ES-I3 (cell line): ENCODE data around the gene ATP1A3.
"Not testable (repeated sequence)": the region's sequence is repeated elsewhere in the genome, so short reads cannot be mapped to it uniquely, and the experiment has no call there.

Experiments
- H3K36me3 ChIP-seq: 2 replicates; pipeline ENCODE4 v1.6.1; 2013; ENCODE audit warnings: mild to moderate bottlenecking, low read length, control low read depth, moderate library complexity; ENCODE audit not compliant: insufficient read depth
- H3K4me1 ChIP-seq: 2 replicates; pipeline ENCODE4 v1.6.1; 2013; ENCODE audit warnings: mild to moderate bottlenecking, control low read depth, low read length; ENCODE audit not compliant: insufficient read depth
- H3K9ac ChIP-seq: 2 replicates; pipeline ENCODE4 v1.6.1; 2013; ENCODE audit warnings: low read depth, mild to moderate bottlenecking, low read length, moderate library complexity
- H3K9me3 ChIP-seq: 2 replicates; pipeline ENCODE4 v1.6.1; 2013; ENCODE audit warnings: mild to moderate bottlenecking, low read length, moderate library complexity; ENCODE audit not compliant: control insufficient read depth, insufficient read depth

The ATP1A3 gene

DNA sequence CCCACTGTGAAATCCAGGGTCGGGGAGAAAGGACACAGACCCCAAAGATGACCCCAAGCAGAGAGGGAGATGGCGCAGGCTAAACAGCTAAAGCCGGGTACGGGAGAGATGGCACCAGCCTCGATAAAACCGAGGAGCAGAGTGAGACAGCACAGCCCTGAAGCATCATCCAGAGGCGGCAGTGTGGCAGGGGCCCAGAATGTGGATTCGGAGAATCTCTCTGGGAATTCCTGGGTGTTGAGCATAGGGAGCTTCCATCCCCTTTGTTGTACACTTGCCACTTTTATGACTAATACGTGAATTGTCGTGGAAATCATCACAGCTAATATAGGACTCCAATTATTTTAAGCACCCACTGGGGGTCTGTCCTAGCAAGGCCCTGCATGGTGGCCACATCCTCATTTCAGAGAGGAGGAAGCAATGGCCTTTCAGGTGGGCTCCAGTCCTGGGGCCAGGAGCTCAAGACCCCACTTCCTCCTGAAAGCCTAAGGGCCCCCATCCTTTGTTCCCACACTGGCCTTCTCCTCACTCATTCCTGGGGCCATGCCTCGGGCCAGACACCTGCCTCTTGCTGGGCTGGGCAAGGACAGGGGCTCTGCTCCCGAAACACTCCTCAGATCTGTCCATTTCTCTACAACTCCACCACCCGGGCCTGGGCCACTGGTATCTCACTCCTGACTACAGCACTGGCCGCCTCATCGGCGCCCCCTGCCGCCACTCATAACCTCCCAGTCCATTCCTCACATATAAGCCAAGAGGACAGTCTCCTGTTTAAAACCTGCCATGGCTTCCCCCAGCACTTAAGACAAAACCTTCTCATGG is 29.3 kb upstream of the ATP1A3 start:
- Histone ChIP-seq H3K9ac (no peak overlapping the region), H3K4me1 (no peaks in the 10 kb centered on the region), H3K36me3 (no peaks in the 10 kb centered on the region; the same call in 1 of the 2 replicates), H3K9me3 (no peaks in the 10 kb centered on the region)

GRCh38 chr19:42022616-42023015 is 28.6 kb upstream of the ATP1A3 start:
- H3K36me3 ChIP-seq: no peaks in the 10 kb centered on the region; the same call in 1 of the 2 replicates

DNA sequence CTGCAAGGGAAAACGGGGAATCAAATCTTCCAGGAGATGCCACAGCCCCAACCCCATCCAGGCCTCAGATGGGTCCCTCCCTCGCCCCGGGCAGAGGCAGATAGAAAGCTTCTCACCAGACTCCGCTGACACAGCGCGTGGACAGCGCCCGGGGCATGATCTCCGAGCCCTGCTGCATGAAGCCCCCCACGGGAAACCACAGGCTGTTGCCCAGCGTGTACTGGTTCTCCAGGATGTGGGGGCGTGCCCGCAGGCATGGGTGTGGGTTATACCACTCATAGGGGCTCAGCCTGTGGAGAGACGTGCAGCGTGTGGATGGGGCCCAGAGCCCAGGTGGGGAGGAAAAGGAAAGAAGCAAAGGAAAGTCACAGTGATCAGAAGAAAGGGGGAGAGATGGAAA is 27.2 kb upstream of the ATP1A3 start:
- Histone ChIP-seq H3K36me3 (no peaks in the 10 kb centered on the region; the same call in 1 of the 2 replicates), H3K9ac (no peak overlapping the region), H3K9me3 (no peaks in the 10 kb centered on the region), H3K4me1 (no peaks in the 10 kb centered on the region)

More at GRCh38 chr19:42022616-42023015, 28.6 kb upstream of the ATP1A3 start:
- H3K9me3 ChIP-seq: no peaks in the 10 kb centered on the region
- no peak overlapping the region for H3K9ac ChIP-seq
- no peaks in the 10 kb centered on the region for H3K4me1 ChIP-seq

DNA sequence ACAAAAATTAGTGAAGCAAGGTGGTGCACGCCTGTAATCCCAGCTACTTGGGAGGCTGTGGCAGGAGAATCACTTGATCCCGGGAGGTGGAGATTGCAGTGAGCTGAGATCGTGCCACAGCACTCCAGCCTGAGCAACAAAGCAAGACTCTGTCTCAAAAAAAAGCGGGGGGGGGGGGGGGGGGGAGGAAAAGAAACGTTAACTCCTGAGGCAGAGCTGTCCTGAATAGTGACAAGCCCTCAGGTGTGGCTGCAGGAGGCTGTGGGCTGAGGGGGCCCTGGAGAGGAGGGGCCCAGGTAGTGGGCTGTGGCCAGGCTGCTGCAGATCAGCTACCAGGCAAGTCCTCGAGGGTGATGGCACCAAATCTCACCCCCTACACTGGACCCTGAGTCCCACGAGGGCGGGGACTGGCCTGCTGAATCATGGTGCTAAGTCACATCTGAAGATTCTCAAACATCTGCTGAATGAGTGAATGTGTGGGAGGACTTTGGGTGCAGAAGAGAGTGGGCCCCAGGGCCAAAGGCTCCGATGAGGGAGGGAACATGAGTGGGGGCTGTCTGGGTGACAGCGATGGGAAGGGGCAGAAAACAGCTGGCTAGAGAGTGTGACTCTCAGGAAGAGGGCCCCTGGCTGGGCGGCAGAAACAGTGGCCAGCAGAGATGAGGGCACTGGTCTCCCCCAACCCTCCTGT is 24.6 kb upstream of the ATP1A3 start:
- Histone ChIP-seq H3K4me1 (no peaks in the 10 kb centered on the region), H3K9ac (no peak overlapping the region), H3K9me3 (no peaks in the 10 kb centered on the region), H3K36me3 (no peaks in the 10 kb centered on the region; the same call in 1 of the 2 replicates)

GRCh38 chr19:42017040-42017439 is 23.0 kb upstream of the ATP1A3 start:
- Histone ChIP-seq H3K9me3 (no peaks in the 10 kb centered on the region), H3K9ac (no peak overlapping the region), H3K36me3 (no peaks in the 10 kb centered on the region; the same call in 1 of the 2 replicates), H3K4me1 (no peaks in the 10 kb centered on the region)

DNA sequence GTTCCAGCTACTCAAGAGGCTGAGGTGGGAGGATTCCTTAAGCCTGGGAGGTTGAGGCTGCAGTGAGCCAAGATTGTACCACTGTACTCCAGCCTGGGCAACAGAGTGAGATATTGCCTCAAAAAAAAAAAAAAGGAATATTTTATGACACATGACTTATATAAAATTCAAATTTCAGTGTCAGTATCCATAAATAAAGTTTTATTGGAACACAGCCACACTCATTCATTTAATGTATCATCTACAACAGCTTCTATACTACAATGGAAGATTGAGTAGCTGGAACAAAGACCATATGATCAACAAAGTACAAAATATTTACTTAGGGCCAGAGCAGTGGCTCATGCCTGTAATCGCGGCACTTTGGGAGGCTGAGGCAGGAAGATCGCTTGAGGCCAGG is 18.7 kb upstream of the ATP1A3 start:
- not testable (repeated sequence) for H3K9me3 ChIP-seq, H3K9ac ChIP-seq, H3K36me3 ChIP-seq, H3K4me1 ChIP-seq

DNA sequence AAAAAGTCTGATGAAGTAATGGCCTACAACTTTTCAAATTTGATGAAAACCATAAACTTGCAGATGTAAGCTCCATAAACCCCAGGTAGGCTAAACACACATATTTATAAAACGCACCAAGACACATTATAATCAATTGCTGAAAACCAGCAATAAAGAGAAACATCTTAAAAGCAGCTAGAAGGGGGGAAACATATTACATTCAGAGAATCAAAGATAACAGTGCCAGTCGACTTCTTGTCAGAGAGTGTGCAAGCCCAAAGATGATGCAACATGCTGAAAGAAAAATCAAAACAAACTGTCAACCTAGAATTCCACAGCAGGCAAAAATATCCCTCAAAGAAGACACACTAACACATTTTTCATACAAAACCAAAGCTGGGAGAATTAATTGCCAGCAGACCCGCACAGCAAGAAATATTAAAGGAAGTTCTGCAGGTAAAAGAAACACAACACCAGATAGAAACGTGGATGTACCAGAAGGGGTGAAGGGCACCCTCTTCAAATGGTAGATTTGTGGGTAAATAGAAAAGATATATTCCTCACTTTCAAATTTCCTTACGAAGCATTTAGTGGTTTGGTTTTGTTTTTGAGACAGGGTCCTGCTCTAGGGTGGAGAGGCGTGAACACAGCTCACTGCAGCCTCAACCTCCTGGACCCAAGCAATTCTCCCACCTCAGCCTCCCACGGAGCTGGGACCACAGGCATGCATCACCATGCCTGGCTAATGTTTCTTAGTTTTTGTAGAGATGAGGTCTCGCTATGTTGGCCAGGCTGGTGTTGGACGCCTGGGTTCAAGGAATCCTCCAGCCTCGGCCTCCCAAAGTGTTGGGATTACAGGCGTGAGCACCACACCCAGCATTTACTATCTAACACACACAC is 16.5 kb upstream of the ATP1A3 start:
- no peaks in the 10 kb centered on the region for H3K9me3 ChIP-seq
- H3K9ac ChIP-seq: no peak overlapping the region
- no peaks in the 10 kb centered on the region for H3K36me3 ChIP-seq
- no peaks in the 10 kb centered on the region for H3K4me1 ChIP-seq

- H3K9me3 ChIP-seq: no peaks in the 10 kb centered on the region
- no peaks in the 10 kb centered on the region for H3K4me1 ChIP-seq
- no peaks in the 10 kb centered on the region; the same call in 1 of the 2 replicates for H3K36me3 ChIP-seq
- H3K9ac ChIP-seq: no peak overlapping the region
These were observed 12.5 kb upstream of the ATP1A3 start for GRCh38 chr19:42006569-42006968.

DNA sequence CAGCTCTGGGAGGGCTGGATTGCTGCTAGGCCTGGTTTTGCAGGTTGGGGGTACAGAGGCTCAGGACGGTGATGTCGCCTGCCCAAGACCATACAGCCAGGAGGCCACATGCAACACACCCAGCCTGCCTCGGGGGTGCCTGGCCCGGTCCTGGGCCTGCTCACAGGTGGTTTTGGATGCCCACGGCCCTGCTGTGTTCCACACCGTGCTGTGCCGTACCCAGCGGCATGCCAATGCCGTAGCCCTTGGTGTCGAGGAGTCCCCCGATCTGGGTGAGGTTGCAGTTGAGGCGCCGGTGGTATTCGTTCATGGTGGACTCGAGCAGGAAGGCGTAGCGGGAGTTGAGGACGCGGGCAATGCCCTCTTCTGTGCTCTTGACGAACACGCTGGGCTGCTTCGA is 11.5 kb upstream of the ATP1A3 start:
- Histone ChIP-seq H3K9ac (no peak overlapping the region), H3K9me3 (no peaks in the 10 kb centered on the region), H3K36me3 (no peaks in the 10 kb centered on the region; the same call in 1 of the 2 replicates), H3K4me1 (no peaks in the 10 kb centered on the region)

DNA sequence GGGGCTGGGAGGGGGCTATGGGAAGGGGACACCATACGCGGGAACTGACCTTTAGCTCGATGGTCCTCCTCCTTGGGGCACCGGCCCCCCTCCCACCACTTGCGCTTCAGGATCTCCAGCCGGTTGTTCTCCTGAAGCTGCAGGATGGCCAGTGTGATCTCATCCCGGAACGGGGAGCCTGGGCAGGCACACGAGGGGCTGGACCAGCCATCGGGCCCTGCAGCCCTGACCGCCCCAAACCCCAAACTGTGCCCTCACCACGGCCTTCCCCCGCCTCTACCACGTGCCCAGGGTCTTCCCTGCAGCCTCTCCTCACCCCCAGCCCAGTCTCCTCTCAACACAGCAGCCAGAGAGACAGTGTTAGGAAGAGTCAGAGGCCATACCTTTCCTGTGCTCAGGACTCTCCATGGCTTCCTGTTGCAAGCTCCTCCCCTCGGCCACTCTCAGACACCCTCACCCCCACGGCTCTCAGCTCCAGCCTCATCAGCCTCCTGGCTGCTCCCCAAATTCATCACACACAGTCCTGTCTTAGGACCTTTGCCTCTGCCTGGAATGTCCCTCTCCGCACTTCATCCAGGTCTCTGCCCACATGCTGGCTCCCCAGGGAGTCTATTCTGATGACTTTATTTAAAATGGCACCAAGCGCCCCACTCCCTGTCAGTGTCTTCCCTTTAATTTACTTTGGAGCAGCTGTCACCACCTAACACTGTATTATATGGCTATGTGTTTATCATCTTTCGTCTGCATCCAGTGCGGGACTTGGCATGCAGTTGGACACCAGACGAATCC is 9.7 kb upstream of the ATP1A3 start:
- no peaks in the 10 kb centered on the region; the same call in 1 of the 2 replicates for H3K36me3 ChIP-seq
- no peaks in the 10 kb centered on the region for H3K4me1 ChIP-seq
- no peak overlapping the region for H3K9ac ChIP-seq
- no peaks in the 10 kb centered on the region for H3K9me3 ChIP-seq

GRCh38 chr19:41999878-42000208 is 5.8 kb upstream of the ATP1A3 start:
- Histone ChIP-seq H3K9ac (no peak overlapping the region), H3K9me3 (no peaks in the 10 kb centered on the region), H3K4me1 (no peaks in the 10 kb centered on the region), H3K36me3 (no peaks in the 10 kb centered on the region; the same call in 1 of the 2 replicates)

GRCh38 chr19:41999071-41999877 is 5.2 kb upstream of the ATP1A3 start:
- H3K9me3 ChIP-seq: no peaks in the 10 kb centered on the region
- no peaks in the 10 kb centered on the region for H3K4me1 ChIP-seq
- H3K9ac ChIP-seq: no peak overlapping the region
- no peaks in the 10 kb centered on the region; the same call in 1 of the 2 replicates for H3K36me3 ChIP-seq
